HG03558 (cell line): Measurements from ENCODE around the gene PRPSAP1.

ENCODE experiments used
- ATAC-seq: cut with Tn5 transposase; IDR thresholded peaks from one replicate; pipeline ENCODE4 v1.9.1; 2021; ENCODE audit warnings: moderate number of reproducible peaks; ENCODE audit not compliant: unreplicated experiment; ENCODE audit errors: extremely low read depth

The PRPSAP1 gene

DNA sequence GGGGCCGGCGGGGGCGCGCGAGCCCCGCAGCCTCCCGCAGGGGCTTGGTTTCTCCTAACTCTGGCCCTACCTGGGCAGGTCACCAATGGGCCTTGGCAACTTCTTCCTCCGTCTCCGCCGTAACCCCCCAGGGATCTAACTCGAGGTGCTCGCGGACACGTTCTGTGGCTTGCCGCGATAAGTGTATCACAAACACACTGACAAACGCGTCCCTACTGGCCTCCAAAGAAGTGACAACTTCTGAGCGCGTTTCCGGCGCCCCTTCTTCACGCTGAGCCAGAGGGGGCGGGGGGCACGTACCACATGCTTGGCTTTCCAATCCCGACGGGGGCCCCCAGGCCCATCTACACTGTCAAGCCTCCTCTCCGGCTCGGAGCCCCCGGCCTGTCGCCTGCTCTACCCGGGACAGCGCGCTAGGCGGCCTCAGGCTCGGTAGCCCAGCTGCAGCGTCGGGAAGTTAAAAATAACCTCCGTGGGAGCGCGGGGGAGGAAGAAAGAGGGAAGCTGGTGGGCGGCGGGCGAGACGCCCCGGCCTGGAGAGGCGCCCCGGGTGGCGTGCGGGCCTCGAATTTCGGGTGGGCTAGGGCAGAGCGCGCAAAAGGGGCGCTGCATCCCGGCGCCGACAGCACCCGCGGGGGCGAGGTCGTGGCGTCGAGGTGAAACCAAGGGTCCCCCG is 30.0 kb upstream of the PRPSAP1 start:
- ATAC-seq = no peak

DNA sequence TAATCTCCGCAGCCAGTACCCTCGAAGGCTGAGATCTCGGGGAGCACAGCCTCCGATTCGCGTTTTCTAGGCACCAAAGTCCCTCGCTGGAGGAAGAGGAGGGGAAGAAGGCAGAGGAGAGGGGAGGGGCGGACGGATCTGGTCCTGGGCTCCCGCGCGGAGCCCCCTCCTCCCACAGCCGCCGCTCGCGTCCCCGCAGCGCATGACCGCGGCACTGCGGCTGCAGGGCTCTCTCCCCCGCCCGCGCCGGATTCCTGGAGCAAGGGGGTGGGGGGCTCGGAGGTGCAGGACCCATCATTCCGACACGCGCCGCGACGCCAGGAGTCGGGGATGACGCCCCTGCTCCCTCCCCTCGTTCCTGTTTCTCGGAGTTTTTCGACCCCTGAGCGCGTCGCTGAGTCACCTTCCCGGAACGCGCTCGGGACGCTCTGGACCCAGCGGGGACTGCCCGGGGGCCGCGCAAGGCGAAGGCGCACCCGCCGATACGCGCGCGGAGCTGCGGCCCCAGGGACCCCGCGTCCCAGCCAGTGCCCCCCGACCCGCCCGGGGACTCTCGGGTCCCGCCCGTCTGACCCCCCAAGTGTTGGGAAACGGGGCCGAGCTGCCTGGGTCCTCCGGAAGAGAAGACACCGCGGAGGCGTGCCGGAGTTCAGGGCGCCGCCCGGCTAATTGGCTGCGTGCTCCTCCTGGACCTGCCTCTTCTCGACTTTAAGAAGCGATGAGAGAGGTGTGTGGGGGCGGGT is 29.3 kb upstream of the PRPSAP1 start:
- ATAC-seq = no peak

DNA sequence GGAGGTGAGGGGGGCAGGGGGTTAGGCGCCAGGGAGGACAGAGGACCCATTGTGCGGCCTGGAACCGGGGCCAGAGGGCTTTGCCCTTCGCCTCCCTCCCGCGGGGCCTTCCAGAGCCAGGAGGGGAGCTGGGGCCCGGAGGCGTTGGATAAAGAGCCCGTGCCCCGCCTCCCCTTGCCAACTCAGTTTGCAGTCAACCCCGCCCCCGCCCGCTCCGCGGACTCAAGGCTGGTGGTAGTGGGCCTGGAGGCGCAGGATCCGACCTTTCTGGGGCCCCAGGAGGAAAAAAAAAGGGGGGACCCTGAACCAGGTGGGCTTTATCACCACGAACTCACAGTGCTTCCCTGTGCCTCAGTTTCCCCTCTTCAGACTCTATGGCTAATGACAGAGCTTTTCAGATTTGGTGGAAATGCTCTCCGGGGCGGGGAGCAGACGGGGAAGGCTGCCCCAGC is 28.7 kb upstream of the PRPSAP1 start:
- ATAC-seq = no peak

DNA sequence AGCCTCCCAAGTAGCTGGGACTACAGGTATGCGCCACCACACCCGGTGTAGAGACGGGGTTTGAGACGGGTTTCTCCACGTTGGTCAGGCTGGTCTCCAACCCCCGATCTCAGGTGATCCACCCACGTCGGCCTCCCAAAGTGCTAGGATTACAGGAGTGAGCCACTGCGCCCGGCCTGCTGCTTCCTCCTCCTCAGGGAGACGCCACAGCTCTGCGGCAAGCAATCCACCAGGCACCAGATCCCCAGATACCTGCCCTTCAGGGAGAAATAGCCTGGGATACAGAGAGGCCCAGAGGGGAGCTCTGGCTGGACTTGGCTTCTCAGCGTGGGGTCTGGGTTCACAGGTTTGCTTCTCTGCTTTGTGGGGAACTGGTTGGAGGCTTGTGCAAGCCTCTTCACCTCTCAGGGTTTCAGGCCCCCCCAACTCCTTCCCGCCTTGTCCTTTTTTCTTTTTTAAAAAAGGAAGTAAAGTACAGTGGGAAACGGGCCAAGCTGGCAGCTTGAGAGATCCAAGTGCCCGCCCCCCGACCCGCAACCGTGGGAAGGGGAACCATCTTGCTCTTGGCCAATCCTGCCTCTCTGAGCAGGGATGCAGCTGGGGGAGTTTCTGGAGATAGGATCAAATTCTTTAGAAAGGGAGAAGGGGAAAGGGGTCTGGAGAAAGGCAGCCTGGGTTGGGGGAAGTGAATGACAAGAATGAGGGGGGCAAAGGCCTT is 28.1 kb upstream of the PRPSAP1 start:
- ATAC-seq = no peak

DNA sequence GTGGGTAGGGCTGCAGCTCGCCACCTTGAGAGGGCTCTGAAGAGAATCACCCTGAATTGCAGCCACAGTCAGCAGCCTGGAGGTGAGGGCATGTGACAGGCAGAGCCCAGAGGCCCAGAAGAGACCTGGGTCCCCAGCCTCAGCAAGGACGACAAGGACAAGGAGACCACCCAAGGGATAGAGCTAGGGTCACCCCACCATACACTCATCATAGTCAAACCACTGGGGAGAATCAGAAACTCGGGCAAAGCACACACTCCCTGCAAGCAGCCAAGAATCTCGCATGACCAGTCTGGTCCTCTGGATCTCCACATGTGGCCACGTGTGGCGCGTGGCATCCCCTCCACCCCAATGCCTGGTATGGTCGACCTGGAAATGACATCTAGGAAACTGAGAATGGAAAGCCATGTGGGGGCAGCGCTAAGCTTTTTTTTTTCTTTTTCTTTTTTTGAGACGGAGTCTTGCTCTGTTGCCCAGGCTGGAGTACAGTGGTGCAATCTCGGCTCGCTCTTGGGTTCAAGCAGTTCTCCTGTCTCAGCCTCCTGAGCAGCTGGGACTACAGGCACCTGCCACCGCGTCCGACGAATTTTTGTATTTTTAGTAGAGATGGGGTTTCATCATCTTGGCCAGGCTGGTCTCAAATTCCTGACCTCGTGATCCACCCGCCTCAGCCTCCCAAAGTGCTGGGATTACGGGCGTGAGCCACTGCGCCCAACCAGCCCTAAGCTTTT is 26.1 kb upstream of the PRPSAP1 start:
- no peak for ATAC-seq

DNA sequence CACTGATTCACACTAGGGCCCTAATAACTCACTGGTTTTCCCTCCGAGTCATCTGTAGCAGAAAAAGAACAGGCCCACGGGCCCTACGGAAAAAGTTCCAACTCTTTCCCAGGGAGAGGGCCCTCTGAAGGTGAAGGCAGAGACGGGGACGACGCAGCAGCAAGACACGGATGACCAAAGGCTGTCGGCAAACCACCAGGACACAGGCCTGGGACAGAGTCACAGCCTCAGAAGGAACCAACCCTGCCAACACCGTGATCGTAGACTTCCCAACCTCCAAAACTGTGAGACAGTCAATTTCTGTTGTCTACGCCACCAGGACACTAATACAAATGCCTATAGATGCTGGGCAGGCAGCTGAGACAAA is 25.5 kb upstream of the PRPSAP1 start:
- no peak for ATAC-seq

DNA sequence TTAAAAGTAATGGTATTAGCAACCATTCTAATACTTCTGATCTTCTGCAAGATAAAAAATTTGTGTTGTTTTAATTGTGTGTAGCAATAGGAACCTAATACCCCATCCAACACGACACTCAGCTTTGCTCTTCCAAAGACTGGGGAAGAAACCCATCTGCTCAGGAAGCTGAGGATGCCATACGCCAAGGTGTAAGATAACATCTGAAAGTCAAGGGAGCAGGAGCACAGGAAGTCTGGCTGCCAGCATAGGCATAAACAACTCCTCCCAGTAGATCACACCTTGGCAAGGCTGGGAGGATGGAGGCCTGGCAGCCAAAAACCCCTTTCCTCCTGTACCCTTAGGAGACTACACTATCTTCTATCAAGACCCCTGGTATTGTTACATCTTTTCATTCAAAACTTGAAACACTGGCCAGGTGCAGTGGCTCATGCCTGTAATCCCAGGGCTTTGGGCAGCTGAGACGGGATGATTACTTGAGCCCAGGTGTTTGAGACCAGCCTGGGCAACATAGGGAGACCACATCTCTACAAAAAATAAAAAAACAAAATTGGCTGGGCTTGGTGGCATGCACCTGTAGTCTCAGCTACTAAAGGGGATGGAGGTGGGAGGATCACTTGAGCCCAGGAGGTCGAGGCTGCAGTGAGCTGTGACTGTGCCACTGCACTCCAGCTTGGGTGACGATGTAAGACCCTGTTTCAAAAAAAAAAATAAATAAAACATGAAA is 25.0 kb upstream of the PRPSAP1 start:
- ATAC-seq = no peak

DNA sequence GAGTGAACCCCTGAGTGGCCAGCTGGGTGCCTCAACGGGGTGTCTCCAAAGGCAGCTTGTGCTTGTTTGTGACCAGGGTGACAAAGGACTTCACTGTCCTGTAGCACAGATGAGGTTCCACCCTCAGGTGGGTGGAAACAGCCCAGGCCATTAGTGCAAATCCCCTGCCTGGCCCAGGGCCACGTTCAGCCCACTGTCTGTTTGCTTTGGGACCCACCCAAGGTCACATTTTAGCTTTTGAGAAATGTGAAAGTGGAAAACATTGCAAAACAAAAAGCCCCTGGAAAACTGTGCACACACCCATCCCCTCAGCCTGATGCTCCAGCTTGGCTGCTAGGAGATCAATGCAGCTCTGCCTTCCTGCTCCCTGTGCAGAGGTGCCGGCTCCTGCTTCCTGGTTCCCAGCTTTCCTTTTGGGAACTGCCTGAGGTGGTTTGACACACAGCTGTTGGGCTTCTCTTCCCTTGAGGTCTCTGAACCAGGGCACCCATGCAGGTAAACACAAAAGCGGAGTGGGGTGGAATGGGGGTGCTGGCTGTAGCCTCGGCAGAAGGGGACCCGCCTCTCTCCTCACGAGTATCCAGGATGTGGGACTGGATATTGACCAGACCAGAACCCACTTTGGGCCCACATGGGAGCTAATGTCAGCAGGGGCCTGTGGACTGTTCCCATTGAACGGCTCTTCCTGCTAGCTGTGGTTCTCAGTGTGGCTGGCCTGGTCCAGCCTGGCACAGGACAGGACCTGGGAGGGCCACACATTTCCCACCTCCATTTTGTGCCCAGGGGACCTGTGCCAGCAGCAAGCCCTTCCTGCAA is 22.8 kb upstream of the PRPSAP1 start:
- no peak for ATAC-seq

DNA sequence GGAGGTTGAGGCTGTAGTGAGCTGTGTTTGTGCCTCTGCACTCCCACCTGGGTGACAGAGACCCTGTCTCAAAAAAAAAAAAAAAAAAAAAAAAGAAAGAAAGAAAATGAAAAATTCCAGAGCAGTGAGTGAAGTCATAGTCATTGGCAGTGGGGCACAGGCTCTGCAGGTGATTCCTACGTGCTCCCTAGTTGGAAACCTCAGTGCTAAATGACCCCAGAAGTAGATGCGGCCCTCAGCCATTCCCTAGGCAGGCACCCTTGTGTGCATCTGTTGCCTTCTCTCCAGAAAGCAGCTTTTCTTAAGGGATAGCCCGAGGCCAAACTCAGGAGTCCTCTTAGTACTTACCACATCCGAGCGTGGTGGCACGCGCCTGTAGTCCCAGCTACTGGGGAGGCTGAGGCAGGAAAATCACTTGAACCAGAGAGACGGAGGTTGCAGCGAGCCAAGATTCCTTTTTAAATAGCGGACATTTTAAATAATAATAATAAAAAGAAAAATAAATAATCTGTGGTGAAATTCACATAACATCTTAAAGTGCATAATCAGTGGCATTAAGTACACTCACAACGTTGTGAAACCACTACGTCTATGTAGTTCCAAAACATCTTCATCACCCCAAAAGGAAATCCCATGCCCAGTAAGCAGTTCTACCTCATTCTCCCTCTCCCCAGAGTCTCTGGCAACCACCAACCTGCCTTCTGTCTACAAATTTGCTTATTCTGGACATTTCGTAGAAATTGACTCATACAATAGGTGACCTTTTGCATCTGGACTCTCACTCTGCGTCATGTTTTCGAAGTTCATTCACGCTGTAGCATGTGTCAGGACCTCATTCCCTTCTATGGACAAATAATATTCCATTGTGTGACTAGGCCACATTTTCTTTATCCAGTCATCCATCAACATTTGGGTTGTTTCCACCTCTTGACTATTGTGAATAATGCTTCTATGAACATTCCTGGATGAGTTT is 18.2 kb upstream of the PRPSAP1 start:
- ATAC-seq = no peak

DNA sequence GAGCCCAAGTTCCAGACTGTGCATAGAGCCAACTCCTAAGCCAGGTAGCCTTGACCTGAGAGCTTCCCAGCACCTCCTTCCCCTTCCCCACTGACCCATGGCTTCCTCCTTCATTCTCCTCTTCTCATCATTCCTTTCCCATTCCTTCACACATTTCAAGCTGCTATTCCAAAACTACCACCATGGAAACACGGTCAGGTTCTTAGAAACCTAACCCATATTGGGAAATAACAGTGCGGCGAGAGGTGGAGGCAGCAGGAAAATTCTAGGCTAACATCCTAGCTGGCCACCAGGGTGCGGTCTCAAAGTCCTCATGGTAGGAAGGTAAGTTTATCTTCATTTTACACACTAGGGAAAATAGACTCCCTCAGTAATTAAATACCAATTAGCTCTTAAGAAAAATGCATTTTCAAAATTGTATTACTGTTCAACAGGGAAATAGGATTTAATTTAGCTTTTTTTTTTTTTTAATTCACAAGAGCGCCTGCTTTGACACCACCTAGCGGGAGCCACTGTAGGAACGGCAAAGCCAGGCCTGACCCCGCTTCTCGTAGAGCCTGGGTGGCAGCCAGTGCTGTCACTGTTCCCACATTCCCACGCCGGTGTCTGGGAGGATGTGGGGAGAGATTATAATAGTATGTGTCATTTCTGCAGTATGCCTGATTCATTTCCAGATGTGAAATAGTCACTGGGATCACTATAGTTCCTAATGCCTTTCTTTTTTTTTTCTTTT is 16.7 kb upstream of the PRPSAP1 start:
- ATAC-seq = no peak

DNA sequence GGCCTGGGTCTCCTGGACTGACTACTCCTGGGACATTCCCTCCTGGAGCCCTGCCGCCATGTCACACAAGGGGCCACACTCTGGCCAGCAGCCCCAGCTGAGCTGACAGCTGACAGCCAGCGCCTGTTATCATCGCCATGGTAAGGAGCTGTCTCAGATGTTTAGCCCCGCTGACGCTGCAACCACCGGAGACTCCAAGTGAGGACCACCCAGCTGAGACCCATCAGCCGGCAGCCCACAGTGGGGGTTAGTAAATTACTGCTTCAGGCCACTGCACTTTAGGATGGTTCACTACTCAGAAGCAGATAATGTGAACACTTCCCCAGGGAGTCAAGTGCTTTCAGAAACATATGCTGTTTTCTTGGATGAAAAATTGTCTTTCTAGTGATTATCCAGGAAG is 16.1 kb upstream of the PRPSAP1 start:
- no peak for ATAC-seq

DNA sequence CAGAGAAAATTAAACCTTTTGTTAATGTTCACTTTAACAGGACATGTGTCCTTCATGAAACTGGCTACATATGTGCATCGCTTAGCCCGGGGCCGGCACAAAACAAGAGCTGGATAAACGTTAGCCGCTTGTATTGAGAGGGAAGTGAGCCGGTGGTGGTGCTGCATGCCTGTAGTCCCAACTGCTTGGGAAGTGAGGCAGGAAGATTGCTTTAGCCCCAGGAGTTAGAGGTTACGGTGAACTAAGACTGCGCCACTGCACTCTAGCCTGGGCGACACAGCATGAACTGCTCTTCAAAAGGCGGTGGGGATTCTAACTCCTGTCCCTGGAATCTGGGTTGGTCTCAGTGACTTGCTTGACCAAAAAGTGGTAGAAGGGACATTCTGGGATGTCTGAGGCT is 15.7 kb upstream of the PRPSAP1 start:
- no peak for ATAC-seq

DNA sequence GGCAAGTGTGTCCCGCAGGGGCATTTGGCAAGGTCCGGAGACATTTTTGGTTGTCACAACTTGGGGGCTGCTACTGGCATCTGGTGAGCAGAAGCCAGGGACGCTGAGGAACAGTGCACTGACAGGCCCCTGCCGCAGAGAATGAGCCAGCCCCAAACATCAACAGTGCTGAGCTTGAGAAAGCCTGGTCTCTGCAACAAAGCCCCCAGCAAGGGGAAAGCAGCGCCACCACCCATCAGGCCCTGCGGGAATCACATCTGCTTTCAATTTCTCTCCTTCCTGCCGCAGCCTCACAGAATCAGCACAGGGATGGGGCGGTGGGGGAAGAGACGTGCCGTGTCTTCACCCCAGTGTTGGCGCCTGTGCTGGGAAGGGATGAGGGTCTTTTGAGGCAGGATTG is 14.8 kb upstream of the PRPSAP1 start:
- no peak for ATAC-seq

DNA sequence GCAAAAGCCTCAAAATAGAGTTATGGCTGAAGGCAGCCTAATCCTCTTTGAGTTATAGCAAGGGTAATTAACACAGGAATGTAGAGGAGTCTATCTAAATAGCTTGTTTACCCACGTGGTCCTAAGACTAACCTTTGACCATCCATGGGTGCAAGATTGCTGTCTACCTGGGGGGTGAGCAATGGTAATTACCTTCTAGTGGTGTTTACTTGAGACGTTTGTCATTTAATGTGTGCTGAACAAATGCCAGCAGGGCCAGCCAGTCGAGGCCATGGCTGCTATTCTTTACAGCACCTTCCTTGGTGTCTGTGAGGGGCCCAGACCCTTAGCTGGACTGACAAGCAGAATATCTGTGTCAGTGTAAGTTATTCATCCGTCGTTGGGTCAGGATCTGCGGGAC is 13.9 kb upstream of the PRPSAP1 start:
- ATAC-seq = no peak

DNA sequence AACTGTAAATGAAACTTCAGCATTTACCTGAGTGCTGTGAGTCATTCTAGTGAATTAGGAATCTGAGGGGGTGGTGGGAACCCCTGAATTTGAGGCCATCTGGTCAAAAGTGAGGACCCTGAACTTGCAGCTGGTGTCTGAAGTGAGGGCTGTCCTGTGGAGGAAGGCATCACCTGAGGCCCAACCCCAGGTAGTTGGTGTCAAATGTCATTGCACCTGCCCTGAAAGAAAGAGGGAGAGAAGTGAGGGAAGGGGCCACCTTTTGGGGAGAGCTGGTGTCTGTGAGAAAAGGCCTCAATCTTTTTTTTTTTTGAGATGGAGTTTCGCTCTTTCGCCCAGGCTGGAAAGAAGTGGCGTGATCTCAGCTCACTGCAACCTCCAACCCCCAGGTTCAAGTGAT is 12.5 kb upstream of the PRPSAP1 start:
- no peak for ATAC-seq

DNA sequence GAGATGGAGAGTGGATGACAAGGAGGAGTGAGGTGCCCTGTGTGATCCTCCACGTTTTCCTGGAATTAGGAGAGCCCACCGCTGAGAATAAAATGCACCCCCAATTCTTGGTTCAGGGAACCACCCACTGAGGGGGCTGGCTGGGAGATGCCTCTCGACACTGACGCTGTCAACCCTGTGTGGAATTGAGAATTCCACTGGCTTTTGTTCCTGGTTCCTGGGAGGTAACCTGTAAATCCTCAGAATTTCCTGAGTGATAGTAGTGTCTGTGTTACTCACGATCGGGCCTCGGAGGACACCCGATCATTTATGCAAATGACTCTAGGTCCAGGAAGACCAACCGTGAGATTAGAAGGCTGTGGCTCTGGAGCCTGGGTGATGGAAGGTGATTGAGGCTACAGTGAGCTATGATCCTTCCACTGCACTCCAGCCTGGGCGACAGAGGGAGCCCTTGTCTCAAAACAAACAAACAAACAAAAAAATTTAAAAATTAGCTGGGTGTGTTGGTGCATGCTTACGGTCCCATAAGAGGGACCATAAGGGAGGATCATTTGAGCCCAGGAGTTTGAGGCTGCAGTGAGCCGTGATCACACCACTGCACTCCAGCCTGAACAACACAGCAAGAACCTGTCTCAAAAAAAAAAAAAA is 11.7 kb upstream of the PRPSAP1 start:
- no peak for ATAC-seq
